Tibial nerve (tissue), 4 donors: ENCODE measurements around the gene TMPRSS15. TPM values are rescaled to one million over a fixed set of nuclear protein-coding genes. Genes with fewer than 3 reads are reported as not detected.

Source experiments
- DNase-seq, 2 donors: peaks; one replicate each; pipeline ENCODE4 v3.0.0-alpha.2; 2019; ENCODE audit warnings: low spot score in 2 of 2
- H3K27ac ChIP-seq, 4 donors: fragments of 200-600 bp; sonication (generic) in 3 of 4; one replicate each; pipeline ENCODE4 v1.5.1; 2017 to 2019; ENCODE audit warnings: mild to moderate bottlenecking in 1 of 4
- H3K27me3 ChIP-seq, 2 donors: fragments of 200-600 bp; sonication (generic) in 1 of 2; one replicate each; pipeline versions ENCODE4 v1.5.1 to v1.6.0; 2017 to 2019
- H3K36me3 ChIP-seq, 3 donors: fragments of 200-600 bp; sonication (generic); one replicate each; pipeline ENCODE4 v1.5.1; 2018 to 2019
- H3K4me1 ChIP-seq, 4 donors: fragments of 200-600 bp; sonication (generic) in 3 of 4; one replicate each; pipeline ENCODE4 v1.5.1; 2017 to 2019
- H3K4me3 ChIP-seq, 4 donors: fragments of 200-600 bp; sonication (generic) in 3 of 4; one replicate each; pipeline ENCODE4 v1.5.1; 2017 to 2019; ENCODE audit warnings: mild to moderate bottlenecking in 1 of 4, moderate library complexity in 1 of 4
- H3K9me3 ChIP-seq, 4 donors: fragments of 200-600 bp; sonication (generic) in 3 of 4; one replicate each; pipeline ENCODE4 v1.5.1; 2017 to 2019
- EP300 ChIP-seq, 2 donors: sonication (generic); formaldehyde crosslinking; IDR thresholded peaks; one replicate each; pipeline ENCODE4 v1.6.1; 2017; ENCODE audit warnings: antibody characterized with exemption in 2 of 2, mild to moderate bottlenecking in 1 of 2
- POLR2A ChIP-seq, 2 donors: fragments of 450-650 bp; IDR thresholded peaks; one replicate each; pipeline ENCODE4 v1.6.1; 2017; ENCODE audit warnings: antibody characterized with exemption in 2 of 2, mild to moderate bottlenecking in 2 of 2, moderate library complexity in 2 of 2
- WGBS, 2 donors: methylation state at CpG; one replicate each; pipeline ENCODE4 v1.1.5; 2018; 5-methylcytosine and 5-hydroxymethylcytosine counted together
- total RNA-seq, 4 donors: library from RNA; depleted of rRNA; stranded (reverse); fragments of >200 nt; gene quantifications; one replicate each; pipeline ENCODE4 v1.1.0, GENCODE V29; 2016
- TF ChIP-seq, protein P1 (sequence below), 5 experiments: fragments of 200-600 bp in 3 of 5; fragments of 450-650 bp in 2 of 5; sonication (generic) in 3 of 5; IDR thresholded peaks; one replicate each; pipeline ENCODE4 v1.5.1; 2016 to 2019; ENCODE audit warnings: antibody characterized with exemption in 5 of 5, mild to moderate bottlenecking in 3 of 5, moderate library complexity in 2 of 5

TMPRSS15 gene
- not detected for total RNA-seq

DNA sequence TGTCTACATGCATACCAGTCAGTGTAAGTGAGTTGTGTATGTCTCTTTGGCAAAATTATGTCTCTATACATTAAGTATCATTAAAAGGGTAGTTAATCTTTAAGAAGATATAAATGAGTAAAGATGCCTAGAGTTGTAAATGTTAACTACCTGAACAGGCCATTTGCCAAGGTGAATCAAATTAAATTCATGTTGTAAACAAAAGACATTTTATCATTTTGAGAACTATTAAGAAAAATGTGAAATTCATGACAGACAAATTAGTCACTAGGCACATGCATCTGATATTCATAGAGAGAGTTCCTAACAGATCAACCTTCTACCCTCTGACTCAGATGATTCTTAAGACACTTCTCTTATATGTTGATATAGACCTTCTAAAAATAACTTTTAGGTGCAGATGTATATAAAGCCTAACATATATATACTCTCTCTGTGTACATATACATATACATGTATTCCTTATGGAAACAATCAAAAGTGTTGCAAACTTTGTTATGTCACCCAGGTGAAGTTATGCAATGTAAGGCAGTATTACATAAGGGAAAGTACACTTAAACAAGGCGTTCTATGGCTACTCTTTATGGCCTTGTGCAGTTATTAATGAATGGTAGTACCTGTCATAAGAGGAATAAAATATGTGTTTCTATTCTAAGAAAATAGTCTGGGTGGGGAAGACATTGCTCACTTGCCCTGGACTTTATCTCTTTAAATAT is at the start of gene TMPRSS15:
Gene TMPRSS15, minus strand, starts transcription at position 51 of the 716 bp plus-strand sequence. CDS start 163 bp downstream, outside the sequence.
- Histone ChIP-seq H3K4me1 (no peaks in the 10 kb centered on the region), H3K27me3 (no peaks in the 10 kb centered on the region), H3K27ac (no peak within 1 kb of the TSS), H3K9me3 (no peaks in the 10 kb centered on the region), H3K36me3 (no peaks in the 10 kb centered on the region), H3K4me3 (no peak within 1 kb of the TSS)
- TF ChIP-seq EP300 (IDR thresholded peaks at IDR 0.05), result no peak
- TF ChIP-seq, protein P1, sequence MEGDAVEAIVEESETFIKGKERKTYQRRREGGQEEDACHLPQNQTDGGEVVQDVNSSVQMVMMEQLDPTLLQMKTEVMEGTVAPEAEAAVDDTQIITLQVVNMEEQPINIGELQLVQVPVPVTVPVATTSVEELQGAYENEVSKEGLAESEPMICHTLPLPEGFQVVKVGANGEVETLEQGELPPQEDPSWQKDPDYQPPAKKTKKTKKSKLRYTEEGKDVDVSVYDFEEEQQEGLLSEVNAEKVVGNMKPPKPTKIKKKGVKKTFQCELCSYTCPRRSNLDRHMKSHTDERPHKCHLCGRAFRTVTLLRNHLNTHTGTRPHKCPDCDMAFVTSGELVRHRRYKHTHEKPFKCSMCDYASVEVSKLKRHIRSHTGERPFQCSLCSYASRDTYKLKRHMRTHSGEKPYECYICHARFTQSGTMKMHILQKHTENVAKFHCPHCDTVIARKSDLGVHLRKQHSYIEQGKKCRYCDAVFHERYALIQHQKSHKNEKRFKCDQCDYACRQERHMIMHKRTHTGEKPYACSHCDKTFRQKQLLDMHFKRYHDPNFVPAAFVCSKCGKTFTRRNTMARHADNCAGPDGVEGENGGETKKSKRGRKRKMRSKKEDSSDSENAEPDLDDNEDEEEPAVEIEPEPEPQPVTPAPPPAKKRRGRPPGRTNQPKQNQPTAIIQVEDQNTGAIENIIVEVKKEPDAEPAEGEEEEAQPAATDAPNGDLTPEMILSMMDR (IDR thresholded peaks at IDR 0.05), result no peak
- WGBS, 2 donors, result 68 to 76% methylated on average over 1 of the region's 1 CpG
- no peak for DNase-seq

DNA sequence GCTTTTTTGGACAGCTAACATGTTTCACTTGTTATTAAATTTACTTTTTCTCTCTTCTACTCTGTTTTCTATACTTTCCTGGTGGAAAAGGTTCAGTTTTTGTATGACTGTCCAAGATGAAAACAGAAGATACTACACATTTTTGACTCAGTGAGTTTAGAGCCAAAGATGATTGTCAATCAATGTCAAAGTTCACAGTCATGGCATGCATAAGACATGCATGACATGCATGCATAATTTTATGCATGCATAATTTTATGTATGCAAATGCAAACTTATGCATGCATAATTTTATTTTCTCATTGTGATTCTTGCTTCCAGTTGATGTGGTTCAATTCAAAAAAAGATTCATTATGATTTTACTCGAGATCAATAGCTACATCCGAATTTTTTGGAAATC is 48.1 kb upstream of the TMPRSS15 start:
- Histone ChIP-seq H3K27ac (no peak overlapping the region), H3K9me3 (peaks cover 0 to under 1% (median 0%) of the 10 kb centered on the region in 4 donors), H3K27me3 (no peaks in the 10 kb centered on the region), H3K4me3 (no peak overlapping the region), H3K4me1 (no peaks in the 10 kb centered on the region), H3K36me3 (no peaks in the 10 kb centered on the region)
- TF ChIP-seq, protein P1 (IDR thresholded peaks at IDR 0.05), result no peak
- TF ChIP-seq POLR2A (IDR thresholded peaks at IDR 0.05) (no peak), EP300 (IDR thresholded peaks at IDR 0.05) (no peak)
- no peak for DNase-seq
- WGBS, 2 donors, result 88 to 92% methylated on average over 2 of the region's 2 CpGs

DNA sequence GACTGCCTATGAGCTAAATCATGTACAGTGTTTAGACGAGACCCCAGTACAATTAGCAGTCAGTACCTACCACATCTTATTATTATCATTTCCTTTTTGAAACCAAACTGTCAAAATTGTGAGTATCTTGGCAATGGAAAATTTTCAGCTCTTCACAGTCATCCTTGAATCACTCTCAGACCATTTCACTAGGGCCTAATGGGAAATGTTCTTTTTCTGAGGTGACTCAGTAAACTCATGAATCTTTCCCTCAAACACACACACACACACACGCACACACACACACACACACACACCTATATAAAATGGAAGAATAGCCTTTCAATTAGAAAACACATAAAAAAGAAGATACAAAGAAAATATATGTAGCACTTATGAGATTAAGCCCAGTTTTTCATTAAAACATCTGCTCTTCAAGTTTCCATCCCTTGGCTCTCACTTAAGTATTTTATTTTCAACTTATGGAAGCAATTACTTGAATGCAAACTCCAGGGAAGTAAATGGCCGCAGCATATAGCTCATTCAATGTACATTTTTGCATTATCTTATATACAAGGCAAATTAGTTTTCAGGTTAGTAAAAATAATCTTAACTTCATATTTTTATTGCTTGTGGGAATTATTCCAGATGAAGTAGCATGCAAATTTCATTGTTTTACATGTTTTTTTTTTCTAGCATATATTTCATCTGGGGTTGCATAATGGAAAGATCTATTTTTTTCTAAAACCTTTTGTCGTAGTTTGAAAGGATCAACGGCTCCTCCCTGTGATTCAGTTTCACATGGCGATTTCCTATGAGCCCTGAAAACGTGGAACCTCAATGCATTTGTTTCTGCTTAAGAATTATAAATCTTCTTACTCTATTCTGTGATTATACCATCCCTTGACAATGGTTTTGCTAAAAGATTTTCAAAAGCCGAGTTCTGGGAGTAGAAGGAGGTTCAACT is 46.3 kb upstream of the TMPRSS15 start:
- Histone ChIP-seq H3K4me1 (no peaks in the 10 kb centered on the region), H3K4me3 (no peak overlapping the region), H3K36me3 (no peaks in the 10 kb centered on the region), H3K27me3 (no peaks in the 10 kb centered on the region), H3K27ac (no peak overlapping the region), H3K9me3 (peaks cover 0 to 4% (median 0%) of the 10 kb centered on the region in 4 donors)
- WGBS, 2 donors, result 59 to 66% methylated on average over 8 of the region's 8 CpGs
- no peak for DNase-seq
- TF ChIP-seq EP300 (IDR thresholded peaks at IDR 0.05), result no peak
- TF ChIP-seq POLR2A (IDR thresholded peaks at IDR 0.05), result no peak
- TF ChIP-seq, protein P1 (IDR thresholded peaks at IDR 0.05), result no peak

DNA sequence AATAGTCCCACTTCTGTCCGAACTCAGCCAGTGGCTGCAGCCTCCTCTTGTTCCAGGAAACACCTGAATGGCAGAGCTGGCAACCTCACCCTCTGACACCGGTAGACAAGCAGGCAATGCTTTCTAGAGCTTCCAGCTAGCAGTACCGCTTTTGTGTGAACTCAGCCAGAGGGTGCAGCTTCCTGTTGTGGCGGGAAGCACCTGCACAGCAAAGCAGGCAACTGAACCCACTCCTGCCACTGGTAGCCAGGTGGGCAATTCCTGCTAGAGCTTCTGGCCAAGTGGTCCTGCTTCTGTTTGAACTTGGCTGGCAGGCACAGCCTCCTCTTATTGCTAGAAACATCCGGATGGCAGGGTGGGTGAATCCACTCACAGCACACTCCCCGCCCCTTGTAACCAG is 40.1 kb upstream of the TMPRSS15 start:
- DNase-seq, result no peak
- Histone ChIP-seq H3K9me3 (peaks cover 0 to 4% (median 0%) of the 10 kb centered on the region in 4 donors), H3K27me3 (no peaks in the 10 kb centered on the region), H3K4me3 (no peak overlapping the region), H3K4me1 (no peaks in the 10 kb centered on the region), H3K36me3 (no peaks in the 10 kb centered on the region), H3K27ac (no peak overlapping the region)
- no peak for TF ChIP-seq EP300 (IDR thresholded peaks at IDR 0.05)
- TF ChIP-seq, protein P1 (IDR thresholded peaks at IDR 0.05), result no peak
- TF ChIP-seq POLR2A (IDR thresholded peaks at IDR 0.05), result no peak
- 79 to 86% methylated on average over 4 to 6 of the region's 6 CpGs for WGBS, 2 donors

DNA sequence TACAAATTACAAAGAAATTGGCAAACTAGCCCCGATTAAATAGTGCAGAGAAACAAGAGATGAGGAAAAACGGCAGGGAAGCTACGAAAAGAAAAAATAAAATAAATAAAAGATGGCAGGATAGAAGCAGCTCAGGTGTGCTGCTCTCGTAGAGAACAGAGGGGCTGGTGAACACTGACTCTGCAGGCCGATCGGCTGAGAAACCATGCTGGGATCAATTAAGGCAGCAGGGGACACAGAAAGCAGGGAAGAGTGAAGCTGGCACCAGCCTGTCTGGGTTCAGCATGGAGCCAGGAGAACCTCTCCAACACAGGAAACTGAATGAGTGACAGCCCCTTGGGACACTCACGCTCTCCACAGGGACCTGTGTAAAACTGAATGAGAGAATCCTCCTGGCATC is 39.5 kb upstream of the TMPRSS15 start:
- no peaks in the 10 kb centered on the region for H3K36me3 ChIP-seq
- no peak for DNase-seq
- H3K4me3 ChIP-seq, result no peak overlapping the region
- WGBS, 2 donors, result 71 to 72% methylated on average over 7 of the region's 7 CpGs
- H3K27ac ChIP-seq, result no peak overlapping the region
- TF ChIP-seq, protein P1 (IDR thresholded peaks at IDR 0.05), result no peak
- TF ChIP-seq EP300 (IDR thresholded peaks at IDR 0.05) (no peak), POLR2A (IDR thresholded peaks at IDR 0.05) (no peak)
- H3K4me1 ChIP-seq, result no peaks in the 10 kb centered on the region
- peaks cover 0 to 4% (median 0%) of the 10 kb centered on the region in 4 donors for H3K9me3 ChIP-seq
- H3K27me3 ChIP-seq, result no peaks in the 10 kb centered on the region
